NCI-H2107 treated with DMSO at 0.1 percent for 48 hours (cell line): ENCODE data around the gene FYCO1.

Source experiments
- DNase-seq: peaks from one replicate; lab custom pipeline; 2025; ENCODE audit not compliant: unreplicated experiment; lab: John Stamatoyannopoulos, UW

Gene FYCO1

DNA sequence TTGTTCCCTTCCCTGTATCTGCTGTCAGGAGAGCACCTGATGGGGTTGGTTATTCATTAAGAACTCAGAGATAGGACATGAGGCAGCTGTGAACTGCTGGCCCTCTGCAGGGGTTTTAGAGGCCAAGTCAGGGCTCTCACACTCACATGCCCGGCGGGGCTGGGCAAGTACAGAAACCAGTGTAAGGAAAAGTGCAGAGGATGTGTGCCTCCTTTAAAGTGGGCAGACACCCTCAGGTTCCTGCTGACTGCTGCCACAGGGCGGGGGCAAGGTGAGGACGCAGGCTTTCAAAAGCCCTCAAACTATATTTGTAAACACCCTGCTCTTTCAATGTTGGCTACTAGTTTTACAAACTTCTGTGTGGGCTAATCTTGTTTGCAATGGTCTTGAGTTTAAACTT is 30.0 kb downstream of the FYCO1 start:
- DNase-seq: no peak

DNA sequence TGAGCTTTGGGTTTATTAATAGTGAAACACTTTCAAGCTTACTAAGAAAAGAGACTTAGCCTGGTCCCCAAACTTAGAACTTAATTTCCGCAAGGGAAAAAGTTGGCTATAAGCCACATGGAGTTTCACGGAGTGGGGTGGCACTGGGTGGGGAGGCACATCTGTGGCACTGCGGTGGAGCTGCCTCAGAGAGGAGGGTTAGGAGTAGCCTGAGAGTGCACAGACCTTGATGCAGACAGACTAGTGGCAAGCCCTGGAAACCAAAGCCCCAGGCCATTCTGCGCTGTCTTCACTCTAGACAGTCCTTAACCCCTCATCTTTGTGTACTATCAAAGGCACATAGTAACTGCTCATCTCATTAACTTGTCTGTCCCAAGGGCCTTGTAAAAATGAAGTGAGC is 30.4 kb downstream of the FYCO1 start:
- DNase-seq: no peak

DNA sequence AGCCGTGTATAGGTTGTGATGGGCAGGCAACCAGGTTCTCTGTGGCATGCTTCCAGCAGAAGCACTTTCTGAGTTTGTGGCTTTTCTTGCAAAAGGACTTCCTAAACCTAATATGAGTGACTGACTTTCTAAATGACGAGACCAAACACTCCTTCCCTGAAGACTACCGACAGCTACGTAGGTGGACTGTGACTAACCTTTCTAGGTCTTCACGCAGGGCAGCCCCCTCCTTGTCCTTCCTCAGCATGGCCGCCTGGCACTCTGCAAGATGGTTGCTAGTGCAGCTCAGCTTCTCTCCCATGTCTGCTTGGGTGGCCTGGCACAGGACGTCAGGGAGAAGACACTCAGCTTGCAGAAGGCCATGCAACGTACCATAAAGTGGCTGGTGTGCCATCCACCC is 31.5 kb downstream of the FYCO1 start:
- DNase-seq: no peak

DNA sequence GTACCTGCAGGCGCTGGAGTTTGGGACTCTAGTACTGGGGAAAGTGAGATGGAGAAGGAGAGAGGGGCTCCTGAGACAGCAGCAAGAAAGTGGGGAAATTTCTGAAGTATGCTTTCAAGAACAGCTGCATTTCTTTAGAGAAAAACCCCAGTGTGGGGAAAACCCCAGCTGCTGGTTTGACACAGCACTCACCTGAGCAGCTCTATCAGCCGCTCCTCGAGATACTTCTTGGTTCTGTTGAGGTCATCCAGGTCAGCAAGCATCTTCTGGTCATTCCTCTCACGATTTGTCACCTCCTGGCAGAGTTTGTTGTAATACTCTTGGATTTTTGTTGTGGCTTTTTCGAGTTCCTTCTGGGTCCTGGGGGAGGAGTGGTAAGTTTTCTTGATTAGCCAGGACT is 33.6 kb downstream of the FYCO1 start:
- no peak for DNase-seq

DNA sequence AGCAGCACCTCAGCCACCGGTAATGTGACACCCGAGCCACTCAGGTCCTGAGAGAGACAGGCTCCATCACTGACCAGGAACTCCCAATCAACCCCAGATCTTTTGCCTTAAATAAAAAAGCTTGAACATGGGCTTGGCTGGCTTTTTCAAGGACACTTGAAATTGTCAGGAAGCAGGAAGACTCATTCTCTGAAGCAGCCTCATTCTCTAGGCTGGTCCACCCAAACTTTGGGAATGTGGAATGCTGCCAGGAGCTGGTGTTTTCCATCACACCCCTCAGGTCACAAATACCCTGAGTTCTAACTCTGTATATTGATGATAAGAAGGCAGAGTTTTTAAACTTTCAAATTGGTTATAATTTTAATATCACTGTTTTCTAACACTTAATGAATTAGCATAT is 35.3 kb downstream of the FYCO1 start:
- DNase-seq: no peak

DNA sequence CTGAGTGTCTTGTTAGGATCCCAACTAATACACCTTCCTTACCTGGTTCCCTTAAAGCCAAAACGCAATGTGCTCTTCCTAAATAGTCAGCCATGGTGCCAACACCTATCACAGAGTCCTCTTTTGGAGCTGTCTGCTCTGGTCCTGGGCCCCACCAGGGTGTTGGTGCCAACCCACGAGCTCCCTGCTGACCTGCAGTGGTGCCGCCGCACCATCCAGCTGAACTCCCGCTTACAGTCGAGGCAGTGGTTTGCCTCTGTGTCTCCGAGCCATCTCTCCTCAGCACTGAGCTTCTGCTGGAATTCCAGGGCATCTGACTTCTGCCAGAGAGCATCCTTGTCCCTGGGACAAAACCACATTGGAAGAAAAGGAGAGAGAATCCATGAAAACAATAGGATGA is 36.4 kb downstream of the FYCO1 start:
- no peak for DNase-seq

DNA sequence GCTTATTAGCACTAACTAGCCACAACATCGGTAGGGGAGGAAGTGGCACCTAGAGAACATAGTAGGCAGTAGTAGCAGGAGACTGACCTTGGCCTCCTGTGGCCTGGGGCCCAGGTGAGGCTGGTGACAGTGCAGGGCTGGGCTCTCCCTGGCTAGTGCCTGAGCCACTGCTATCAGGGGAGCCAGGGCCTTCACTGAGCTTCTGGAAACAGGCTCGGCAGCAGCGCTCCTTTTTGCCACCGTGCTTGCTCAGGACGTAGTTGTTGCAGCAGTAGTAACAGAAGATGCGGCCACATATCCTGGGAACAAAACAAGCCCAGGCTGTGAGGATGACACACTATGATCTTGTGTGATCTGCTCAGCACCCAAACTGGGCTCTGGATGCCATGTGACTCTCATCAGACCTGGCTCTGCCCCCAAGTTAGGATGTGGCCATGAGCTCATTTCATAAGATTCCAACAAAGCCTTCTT is 37.3 kb downstream of the FYCO1 start:
- no peak for DNase-seq

DNA sequence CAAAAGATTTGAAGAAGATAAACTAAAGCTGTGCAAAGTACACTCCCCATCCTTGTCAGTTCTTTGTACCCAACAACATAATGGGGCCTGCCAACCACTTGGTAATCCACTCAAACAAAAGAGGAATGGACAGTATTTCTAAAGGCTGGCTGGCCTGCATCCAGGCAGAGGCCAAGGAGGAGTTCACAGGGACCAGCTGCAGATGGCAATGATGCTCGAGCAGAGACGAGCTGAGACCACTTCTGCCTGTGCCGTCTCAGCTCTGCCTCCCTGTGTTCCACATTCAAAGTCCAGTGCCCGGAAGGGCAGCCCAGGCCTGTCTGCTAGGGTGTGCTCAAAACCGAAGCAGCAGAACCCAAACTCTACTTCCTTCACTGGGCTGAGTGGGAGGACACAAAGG is 38.0 kb downstream of the FYCO1 start:
- DNase-seq: no peak

DNA sequence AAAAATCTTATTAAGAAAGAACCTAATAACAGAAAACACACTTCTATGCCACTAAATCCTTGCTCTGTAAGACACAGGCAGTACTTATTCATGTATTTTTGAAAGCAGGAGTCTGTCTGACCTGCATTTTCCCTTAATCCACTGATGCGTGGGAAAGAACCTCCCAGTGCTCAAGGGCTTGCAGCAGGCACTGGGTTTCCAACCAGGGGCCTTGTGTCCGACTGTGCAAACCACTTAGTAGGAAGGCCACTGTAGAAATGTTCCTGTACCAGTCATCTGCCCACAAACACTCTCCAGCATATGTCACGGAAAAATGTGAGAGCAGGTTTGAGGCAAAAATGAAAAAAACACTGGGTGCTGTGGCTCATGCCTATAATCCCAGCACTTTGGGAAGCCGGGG is 39.9 kb downstream of the FYCO1 start:
- no peak for DNase-seq

DNA sequence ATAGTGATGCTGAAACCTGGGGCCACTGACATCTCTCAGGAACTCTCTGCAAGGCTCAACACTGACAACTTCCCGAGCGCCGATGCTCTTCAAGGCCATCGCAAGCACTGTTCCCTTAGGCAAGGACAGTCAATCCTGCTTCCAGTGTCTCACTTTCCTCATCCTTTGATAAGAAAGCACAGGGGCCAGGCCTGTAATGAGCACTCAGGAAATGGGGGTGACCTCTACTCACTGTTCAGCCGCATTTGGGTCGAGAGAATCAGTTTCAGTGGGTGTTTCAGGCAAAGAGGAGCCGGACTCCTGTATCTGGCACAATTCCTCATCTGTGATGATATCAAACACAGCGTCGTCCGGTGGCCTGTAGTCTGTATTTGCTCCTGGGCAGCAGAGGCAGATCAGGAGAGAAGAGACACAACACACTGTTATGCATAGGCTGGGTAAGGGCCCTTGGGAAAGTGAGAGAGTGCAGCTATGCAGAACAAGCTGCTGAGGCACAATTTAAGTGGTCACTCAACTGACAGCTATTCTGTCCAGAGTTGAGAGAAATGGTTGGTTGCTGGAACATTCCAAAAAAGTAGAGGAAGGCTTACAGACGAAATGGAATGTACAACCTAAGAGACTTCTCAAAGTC is 40.5 kb downstream of the FYCO1 start:
- DNase-seq: no peak

DNA sequence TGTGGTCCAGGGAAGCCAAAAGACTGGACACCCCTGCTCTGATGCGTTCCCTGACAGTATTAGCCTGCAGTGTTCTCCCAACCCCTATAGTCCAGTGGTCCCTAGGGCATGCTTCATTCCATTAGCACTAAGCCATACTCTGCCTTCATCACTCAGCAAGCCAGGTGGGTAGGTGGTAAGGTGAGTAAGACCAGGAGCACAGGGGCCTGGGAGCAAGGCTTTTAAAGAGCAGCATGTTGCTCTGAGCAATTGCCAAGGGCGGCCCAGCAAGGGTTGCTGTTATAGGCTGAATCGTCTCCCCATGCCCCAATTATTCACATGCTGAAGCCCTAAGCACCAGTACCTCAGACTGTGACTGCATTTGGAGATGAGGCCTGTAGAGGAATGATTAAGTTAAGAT is 41.3 kb downstream of the FYCO1 start:
- DNase-seq: no peak

DNA sequence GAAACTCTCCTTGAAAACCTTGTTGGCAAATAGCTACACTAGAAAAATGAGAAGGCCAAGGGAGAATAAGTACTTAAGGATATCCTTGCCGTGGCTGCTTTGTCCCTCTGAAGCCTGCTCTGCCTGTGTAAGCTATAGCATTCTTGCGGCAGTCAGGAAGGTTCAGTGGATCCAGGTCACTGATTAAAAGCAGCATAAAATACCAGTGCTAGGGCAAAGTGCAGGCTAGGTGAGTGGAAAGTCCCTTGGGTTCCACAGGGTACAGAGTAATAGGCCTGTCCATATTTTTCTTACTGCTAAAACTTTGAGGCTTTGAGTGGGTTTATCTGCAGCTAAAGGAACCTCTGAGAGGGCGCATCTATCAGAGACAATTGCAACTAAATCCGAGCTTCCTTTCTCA is 42.1 kb downstream of the FYCO1 start:
- DNase-seq: no peak

DNA sequence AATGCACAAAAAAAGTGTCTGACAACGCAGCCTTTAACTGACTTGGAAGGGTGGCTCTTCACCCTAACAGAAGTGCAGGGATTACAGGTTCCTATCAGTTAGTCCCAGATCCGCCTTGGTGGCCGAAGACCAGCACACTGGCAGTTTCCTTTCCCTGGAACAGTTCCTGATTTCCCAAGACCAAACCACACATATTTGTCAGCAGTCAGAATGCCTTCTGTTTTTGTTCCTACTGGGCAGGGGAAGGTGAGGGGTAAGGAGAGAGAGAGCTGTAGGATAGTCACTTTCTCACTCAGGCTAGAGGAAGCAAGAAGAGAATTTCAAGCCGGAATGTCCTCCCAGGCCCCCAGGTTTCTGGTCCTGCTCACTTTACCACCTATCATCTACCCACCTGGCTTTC is 43.2 kb downstream of the FYCO1 start:
- DNase-seq: no peak

DNA sequence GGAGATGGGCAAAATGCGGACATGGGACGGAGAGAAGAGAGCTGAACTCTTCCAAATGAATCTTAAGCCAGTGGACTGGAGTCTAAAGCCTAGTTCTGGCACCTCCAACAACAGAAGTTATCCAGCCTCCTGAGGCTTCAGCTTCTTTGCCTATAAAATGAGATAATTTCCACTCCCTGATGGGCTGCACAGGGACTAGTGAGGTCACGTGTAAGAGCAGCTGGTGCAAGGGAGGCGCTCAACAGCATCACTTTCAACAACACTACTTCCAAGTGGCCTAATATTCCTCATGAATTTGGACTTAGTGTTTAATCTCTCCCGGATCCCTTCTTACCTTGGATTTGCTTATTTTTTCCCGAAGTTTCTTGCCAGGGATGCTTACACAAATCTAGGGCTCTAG is 43.7 kb downstream of the FYCO1 start:
- no peak for DNase-seq

DNA sequence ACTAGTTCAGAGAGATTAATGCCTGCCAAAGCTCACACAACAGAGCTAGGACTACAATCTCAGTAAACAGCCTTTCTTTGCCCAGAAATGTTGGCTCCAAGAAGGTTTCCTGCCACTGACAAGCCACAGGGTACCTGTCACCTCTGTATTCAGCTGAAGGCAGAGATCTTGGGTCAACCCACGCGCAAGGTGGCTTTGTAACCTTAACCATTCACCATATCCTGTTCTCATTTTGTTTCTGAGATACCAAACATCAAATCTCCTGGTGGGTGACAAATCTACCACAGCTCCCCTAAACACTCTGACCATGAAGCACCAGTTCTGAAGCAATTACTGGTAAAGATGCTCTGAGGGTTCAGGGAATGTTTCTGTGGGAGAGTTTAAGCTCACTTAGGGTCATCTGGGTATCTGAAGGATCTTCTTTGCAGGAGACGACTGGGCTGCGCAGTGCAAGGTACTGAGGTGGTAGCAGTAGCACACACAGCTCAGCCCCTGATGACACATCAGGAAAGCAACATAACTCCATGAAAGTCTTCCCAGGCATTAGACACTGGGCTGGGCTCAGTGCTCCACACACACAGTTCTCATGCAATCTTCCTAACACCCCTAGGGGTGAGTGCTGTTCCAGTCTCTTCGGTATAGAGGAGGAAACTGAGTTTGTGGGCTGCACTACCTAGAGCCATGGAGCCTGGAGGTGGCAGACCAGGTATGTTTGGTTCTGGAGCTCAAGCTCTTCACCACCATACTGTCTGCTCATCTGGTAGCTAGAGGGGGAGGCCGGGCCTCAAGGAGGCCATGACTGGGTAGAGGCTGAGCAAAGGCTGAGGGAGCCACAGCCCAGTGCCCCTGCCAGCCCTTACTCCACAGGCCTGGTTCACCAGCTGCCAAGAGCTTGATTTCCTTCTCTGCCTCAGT is 44.7 kb downstream of the FYCO1 start:
- no peak for DNase-seq

DNA sequence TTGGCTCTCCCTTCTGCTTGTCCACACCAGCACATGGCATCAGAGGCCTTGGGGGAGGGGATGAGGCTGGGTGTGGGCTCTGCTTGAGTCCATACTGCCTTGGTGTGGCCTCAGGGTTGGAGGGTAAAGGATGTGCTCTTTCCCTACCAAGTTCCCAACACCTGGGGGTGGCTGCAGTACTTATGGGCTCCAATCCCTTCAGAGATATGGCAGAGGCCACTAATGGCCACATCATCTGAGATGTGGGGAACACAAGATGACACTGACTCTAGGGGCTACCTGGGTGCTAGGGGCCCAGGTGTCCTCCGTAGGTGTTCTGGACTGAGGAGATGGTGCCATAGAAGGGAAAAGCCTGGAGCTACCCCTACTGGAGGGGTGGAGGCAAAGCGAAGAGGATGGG is 45.5 kb downstream of the FYCO1 start:
- DNase-seq: no peak

DNA sequence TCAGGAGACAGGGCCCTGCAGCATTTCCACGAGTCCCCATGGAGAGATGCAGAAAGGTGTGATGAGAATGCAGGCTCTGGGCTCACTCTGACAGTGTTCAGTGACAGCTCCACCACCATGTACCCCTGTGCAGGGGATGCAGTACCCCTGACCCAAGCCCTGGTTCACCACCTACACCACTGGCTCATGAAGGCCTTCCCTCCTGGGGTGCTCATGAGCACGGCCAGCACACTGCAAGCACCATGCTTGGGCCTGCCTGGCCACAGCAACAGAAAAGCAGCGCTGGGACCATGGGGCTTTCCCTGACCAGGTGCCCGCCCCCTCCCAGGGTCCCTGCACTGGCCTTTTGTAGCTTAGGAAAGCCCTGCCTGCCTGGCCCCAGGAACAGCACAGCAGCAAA is 46.2 kb downstream of the FYCO1 start:
- no peak for DNase-seq

DNA sequence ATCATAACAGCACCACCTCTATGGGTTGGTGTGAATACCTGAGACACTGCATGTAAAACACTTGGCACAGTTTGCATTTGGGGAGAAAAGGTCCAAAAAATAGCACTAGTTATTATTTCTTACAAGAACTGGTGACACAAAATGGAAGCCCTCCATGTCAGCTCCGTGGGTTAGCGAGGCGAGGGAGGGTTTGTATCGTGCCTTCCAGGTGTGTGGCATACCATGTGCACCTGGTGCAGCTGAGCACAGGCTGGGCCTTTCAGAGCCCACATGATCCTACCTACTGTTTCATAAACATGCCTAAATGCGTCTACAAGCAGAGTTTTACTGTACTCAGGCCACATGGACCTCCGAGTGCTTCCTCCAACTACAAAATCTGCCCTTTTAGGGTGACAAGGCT is 46.7 kb downstream of the FYCO1 start:
- DNase-seq: no peak

DNA sequence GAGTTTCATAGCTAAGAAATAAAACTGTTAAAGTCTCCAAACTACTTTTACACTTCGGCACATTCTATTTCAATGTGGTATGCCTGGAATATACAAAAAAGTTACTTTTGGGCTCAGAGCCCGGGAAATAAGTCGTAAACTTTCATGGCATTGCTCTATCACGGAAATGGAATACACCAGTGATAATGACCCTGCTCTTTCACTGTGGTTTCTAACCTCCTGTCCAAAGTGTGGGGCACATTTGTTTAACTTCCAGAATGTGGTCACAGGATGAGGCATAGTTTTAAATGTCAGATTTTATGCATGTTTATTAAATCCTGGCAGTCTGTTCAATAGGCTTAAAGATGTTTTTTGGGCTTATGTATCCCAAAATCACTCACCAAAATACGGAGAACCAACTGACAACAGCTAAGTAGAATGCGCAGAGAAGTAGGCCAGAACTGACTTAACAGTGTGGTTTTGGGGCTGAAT is 47.3 kb downstream of the FYCO1 start:
- no peak for DNase-seq

DNA sequence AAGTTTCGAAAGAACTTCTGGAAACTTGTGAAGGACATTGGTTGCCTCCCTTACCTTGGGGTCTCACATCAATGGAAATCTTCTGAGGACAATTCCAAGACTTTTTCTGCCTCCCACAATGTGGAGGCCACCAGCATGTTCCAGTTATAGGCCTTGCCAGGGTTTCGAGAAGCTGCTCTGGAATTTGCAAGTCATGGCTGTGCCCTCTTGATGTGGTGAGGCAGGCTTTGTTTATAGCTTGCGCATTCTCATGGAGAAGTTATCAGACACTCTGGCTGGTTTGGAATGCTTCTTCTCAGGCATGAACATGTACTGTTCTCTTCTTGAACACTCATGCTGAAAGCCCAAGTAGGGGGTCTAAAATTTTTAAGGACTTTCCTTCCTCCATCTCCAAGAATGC is 48.3 kb downstream of the FYCO1 start:
- DNase-seq: no peak

DNA sequence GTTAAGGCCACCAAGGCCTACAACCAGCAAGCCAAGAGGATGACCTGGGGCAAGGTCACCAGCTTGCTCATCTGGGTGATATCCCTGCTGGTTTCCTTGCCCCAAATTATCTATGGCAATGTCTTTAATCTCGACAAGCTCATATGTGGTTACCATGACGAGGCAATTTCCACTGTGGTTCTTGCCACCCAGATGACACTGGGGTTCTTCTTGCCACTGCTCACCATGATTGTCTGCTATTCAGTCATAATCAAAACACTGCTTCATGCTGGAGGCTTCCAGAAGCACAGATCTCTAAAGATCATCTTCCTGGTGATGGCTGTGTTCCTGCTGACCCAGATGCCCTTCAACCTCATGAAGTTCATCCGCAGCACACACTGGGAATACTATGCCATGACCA is 48.7 kb downstream of the FYCO1 start:
- DNase-seq: no peak

DNA sequence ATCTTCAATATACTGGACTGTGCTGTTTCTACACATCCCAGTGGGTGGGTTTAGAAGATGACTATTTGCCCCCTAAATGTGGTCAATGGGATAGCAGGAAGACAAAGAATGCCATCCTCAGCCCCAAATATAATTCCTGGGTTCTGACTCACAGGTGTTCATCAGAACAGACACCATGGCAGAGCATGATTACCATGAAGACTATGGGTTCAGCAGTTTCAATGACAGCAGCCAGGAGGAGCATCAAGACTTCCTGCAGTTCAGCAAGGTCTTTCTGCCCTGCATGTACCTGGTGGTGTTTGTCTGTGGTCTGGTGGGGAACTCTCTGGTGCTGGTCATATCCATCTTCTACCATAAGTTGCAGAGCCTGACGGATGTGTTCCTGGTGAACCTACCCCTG is 49.3 kb downstream of the FYCO1 start:
- DNase-seq: no peak
